IPS-11a (cell line): ENCODE data around the gene ABCA2.

Source experiments
- H3K4me3 ChIP-seq: one replicate; pipeline ENCODE4 v1.5.1; 2013; ENCODE audit warnings: low read depth, low read length, control low read depth

The ABCA2 gene

DNA sequence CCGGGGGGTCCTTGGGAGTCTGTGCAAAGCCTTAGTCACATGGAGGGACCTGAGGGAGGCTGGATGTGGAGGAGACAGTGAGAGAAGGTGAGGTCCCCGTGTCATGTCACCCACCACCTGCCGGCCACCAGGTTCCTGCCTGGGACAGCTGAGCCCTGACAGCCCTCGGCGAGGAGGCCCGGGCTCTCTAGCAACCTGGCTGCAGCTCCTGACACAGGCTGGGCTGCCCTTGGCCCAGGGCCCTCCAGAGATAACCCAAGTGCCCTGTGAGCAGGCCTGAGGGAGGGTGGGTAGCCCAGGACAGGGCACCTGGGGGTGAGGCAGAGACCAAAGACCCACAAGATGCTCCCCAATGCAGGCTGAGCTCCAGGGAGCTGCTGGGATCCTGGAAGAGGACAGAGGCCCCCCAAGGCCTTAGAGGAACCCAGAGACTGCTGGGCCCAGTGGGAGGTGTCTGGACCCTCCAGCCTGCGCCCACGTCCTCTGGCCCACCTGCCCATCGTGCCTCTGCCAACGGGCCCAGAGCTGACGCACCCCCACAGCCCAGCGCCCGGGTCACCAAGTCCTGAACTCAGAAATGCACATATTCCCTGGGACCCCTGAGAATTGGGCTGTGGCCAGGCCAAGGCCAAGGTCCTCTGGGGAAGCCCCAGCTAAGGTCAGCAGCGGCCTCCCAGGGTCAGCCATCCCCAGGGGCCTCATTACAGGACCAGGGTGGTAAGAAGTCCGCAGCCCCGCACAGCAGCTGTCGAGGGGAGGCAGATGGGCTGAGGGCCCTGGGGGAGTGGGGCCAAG is 59.5 kb downstream of the ABCA2 start:
- no peak overlapping the region for H3K4me3 ChIP-seq

GRCh38 chr9:136965771-136966484 is 62.1 kb downstream of the ABCA2 start:
- H3K4me3 ChIP-seq: no peak overlapping the region

DNA sequence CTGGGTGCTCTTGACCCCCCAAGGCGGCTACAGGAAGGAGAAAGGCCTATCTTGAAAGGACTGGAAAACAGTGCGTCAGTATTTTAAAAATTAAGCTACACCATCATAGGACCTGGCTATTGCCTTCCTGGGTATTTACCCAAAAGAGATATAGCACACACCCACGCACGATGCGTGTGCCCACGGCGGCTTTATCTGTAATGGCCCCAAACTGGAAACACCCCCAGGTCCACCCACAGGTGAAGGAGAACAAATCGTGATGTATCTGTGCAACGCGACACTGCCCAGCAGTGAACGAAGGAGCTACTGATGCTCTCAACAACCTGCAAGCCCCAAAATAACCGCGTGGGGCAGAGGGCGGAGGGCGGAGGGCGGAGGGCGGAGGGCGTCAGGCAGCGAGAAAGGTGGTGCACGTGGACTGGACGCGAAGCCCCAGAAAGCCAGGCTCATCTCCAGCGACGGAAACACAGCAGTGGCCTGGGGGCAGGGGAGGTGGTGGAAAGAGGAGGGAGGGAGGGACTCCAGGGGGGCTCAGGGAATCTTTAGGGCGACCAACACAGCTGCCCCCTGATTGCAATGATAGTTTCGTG is 63.1 kb downstream of the ABCA2 start:
- no peak overlapping the region for H3K4me3 ChIP-seq

GRCh38 chr9:136964171-136964689 is 63.8 kb downstream of the ABCA2 start:
- no peak overlapping the region for H3K4me3 ChIP-seq

DNA sequence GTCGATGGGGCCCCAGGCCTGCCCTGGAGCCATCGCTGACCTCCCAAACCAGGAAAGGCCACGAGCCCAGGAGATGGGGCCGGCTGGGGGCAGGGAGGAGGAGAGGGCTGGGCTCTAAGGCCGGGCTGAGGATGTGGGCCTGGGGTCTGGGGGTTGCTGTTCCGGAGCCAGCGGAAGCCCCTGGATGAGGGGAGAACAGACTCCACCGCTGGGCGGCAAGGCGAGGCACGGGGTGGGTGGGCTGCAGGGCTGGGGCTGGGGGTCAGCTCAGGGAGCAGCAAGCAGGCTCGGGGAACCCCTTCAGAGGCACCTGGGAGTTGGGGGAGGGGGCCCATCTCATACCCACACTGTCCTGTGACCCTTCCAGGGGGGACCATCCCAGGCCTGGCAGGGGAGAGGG is 64.3 kb downstream of the ABCA2 start:
- no peak overlapping the region for H3K4me3 ChIP-seq

DNA sequence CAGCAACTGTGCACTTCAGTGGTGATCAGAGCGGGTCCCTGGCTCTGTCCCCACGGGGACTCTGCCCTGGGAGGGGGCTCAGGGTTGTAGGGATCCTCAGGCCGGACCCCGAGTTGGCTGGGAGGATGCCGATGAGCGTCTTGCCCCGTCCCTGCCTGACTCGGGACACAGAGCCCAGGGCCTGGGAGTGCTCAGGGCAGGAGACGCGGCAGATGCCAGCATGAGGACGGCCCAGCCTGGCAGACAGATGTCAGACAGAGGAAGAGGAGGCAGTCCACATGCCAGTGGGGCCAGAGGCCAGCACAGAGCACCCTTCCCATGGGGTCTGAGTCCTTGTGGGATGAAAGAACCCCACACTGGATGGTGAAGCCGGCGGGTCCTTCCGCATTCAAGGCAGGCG is 64.7 kb downstream of the ABCA2 start:
- H3K4me3 ChIP-seq: no peak overlapping the region

- H3K4me3 ChIP-seq: no peak overlapping the region
Observed at GRCh38 chr9:136962701-136963248, 65.3 kb downstream of the ABCA2 start.

- no peak overlapping the region for H3K4me3 ChIP-seq
Observed at GRCh38 chr9:136962163-136962562, 65.9 kb downstream of the ABCA2 start.

DNA sequence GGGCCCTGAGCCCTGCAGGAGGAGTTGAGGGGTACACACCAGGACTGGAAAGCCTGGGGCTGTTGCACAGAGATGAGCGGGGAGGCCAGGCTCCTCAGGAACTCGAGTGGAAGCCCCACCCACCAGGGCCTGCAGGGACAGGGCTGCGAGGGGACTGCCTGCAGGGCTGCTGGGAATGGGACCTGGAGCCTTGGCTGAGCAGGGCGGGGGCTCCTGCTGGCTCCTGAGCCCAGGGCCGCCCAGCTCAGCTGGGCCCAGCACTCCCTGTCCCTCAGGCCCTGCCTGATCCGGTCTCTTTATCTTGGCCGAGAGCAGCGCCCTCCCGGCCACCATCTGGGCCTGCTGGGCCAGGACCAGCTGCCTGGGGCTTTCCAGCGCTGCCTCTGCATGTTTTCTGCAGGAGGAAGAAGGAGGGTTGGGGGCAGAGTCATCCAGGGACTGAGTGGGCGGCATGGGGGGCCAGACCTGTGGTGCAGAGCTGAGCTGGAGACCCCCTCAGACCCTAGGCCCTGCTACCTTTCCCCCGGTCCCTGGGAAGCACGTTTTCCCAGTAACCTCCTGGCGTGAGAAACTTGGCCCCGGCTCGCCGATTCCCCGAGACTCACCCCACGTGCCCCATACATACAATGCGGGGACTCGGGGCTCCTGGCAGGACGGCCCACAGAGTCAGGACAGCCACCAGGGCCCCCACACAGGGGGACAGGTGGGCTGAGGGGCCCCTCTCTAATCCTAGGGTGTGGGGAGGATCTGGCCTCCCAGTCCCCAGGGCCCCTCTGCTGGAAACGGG is 66.6 kb downstream of the ABCA2 start:
- no peak overlapping the region for H3K4me3 ChIP-seq

DNA sequence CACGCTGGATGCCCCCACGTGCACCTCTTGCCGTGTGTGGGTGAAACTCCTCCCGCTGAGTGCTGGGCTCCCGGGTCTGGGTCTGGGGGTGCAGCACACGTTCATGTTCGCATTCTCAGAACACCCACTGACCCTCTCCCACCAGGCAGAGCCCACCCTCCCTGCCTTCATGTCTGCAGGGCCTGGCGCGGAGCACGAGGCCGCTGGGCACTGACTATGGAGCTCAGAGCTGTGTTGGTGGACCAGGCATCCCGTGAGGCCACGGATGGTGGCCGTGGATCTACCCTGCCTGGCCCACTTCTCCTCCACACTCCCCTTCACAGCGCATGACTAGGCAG is 67.1 kb downstream of the ABCA2 start:
- no peak overlapping the region for H3K4me3 ChIP-seq

DNA sequence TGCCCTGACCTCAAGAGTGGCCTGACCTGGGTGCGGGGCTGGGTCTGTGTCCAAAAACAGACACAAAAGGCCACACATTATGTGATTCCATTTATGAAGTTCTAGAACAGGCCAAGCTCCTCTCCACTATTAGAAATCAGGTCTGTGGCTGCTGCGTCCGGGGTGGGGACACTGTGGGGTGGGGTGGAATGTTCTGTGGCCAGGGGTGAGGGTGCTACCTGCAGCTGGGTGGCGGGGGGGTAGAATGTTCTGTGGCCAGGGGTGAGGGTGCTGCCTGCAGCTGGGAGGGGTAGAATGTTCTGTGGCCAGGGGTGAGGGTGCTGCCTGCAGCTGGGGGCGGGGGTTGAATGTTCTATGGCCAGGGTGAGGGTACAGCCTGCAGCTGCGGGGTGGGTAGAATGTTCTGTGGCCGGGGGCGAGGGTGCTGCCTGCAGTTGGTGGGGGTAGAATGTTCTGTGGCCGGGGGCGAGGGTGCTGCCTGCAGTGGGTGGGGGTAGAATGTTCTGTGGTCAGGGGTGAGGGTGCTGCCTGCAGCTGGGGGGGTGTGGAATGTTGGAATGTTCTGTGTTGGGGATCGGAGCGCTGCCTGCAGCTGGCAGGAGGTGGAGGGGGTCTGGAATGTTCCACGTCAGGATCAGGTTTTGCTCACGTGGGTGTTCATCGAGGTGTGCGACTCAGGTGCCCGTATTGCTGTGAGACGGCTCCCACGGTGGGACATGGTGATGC is 67.7 kb downstream of the ABCA2 start:
- H3K4me3 ChIP-seq: no peak overlapping the region

- H3K4me3 ChIP-seq: no peak overlapping the region
Observed at GRCh38 chr9:136958898-136959850, 68.9 kb downstream of the ABCA2 start.

DNA sequence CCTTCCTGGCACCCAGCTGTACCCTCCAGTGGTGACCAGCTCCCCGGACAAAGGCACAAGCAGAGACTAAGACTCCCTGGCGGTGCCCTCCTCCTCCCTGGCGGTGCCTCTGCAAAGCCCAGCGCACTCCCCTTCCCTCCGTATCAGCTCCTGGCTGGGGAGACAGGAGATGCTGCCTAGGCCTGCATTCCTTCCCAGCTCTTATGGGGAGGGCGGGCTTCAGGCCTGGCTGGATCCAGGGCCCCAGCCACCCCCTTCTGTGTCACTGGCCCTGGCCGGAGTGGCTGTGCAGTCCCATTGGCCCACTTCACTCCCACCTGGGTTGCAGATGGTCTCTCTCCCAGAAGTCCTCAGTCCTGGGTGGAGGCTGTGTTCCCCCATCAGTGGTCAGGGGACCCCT is 69.6 kb downstream of the ABCA2 start:
- H3K4me3 ChIP-seq: no peak overlapping the region

DNA sequence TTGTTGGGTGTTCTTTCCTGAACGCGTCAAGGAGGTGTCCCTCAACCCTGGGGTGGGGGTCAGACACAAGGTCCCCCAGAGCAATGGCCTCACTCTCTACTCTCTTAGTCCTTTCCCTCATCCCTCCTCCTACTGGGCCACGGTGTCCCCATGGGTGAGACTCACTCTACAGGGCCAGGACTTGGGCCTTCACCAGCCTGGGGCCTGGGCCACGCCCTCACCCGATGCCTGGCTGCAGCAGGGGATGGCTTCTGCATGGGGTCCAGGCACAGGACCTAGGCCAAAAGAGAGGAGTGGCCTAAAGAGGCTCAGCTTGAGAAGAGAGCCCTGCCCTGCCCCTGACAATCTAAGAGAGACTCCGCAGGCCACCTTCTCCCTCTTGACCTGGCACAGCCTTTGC is 70.1 kb downstream of the ABCA2 start:
- no peak overlapping the region for H3K4me3 ChIP-seq

DNA sequence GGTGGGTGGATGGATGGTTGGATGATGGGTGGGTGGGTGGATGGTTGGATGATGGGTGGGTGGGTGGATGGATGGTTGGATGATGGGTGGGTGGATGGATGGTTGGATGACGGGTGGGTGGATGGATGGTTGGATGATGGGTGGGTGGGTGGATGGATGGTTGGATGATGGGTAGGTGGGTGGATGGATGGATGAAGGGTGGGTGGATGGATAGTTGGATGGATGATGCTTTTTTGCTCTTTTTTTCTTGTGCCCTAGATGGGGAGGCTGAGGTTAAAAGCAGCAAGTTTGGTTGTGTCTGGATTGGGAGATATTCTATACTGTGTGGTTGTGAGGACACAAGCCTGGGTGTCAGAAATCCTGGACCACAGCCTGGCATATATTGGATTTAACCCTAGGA is 70.6 kb downstream of the ABCA2 start:
- H3K4me3 ChIP-seq: no peak overlapping the region
